Mammary epithelial cell (primary cell): ENCODE data around the gene PLA2G12B.

ENCODE experiments used
- EZH2 ChIP-seq: IDR thresholded peaks from 2 replicates; pipeline ENCODE4 v1.6.1; 2012; ENCODE audit warnings: low read length, inconsistent platforms, borderline replicate concordance
- TF ChIP-seq, protein P1 (sequence below), 2 donors: IDR thresholded peaks in 1 of 2; conservative IDR thresholded peaks in 1 of 2; 2 replicates each; pipeline ENCODE4 v1.5.1; 2011 to 2012; ENCODE audit warnings: inconsistent platforms in 2 of 2, low read length in 2 of 2, mild to moderate bottlenecking in 2 of 2, control low read depth in 1 of 2, low read depth in 1 of 2; ENCODE audit not compliant: insufficient read depth in 1 of 2; ENCODE audit errors: extremely low read depth in 1 of 2

DNA sequence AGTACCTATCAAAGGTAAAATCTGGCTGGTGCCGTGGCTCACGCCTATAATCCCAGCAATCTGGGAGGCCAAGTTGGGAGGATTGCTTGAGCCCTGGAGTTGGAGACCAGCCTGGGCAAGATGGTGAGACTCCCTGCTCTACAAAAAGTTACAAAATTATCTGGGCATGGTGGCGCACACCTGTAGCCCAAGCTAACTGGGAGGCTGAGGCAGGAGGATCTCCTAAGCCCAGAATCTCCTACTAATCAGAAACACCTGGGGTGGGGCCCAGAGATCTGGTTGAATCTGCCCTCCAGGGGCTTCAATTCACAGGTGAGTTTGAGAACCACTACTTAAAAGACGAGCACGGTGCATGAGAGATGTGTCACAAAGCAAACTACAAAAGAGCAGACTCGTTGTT, 2.4 kb downstream of the PLA2G12B start:
- TF ChIP-seq, protein P1, sequence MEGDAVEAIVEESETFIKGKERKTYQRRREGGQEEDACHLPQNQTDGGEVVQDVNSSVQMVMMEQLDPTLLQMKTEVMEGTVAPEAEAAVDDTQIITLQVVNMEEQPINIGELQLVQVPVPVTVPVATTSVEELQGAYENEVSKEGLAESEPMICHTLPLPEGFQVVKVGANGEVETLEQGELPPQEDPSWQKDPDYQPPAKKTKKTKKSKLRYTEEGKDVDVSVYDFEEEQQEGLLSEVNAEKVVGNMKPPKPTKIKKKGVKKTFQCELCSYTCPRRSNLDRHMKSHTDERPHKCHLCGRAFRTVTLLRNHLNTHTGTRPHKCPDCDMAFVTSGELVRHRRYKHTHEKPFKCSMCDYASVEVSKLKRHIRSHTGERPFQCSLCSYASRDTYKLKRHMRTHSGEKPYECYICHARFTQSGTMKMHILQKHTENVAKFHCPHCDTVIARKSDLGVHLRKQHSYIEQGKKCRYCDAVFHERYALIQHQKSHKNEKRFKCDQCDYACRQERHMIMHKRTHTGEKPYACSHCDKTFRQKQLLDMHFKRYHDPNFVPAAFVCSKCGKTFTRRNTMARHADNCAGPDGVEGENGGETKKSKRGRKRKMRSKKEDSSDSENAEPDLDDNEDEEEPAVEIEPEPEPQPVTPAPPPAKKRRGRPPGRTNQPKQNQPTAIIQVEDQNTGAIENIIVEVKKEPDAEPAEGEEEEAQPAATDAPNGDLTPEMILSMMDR (conservative IDR thresholded peaks at IDR 0.05 in 1 of 2, IDR thresholded peaks at IDR 0.05 in 1 of 2; ENCODE audit: extremely low read depth in 1 of 2, insufficient read depth in 1 of 2, low read depth in 1 of 2, low read length in 2 of 2): no peak
- no peak for TF ChIP-seq EZH2
